ENCODE data around the gene AGPS.

Gene AGPS

DNA sequence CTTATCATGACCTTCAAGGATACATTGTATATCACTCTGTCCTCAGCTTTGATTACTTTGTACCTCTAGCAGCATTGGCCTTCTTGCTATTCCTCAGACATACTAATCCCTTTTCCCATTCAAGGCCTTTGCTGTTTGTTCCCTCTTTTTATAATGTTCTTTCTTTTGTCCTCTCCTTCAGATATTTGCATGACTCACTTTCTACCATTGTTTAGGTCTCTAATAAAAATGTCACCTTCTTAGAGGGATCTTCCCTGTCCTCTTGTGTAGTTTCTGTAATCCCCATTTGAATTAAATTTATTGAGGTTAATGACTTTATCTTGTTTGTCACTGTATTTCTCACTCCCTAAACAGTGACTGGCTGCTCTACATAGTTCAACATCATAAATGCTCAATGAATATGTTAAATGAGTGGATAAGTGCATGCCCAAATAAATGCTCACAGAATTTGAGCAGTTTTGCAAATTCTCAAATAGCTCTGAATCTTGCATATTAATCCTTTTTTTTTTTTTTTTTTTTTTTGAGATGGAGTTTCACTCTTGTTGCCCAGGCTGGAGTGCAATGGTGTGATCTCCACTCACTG, 135.9 kb downstream of the AGPS start:
- DNase-seq (ENCODE audit: low read depth in 2 of 2) = no peak

- no peak for DNase-seq (ENCODE audit: low read depth in 2 of 2)
Observed at GRCh38 chr2:177529166-177529565, 136.6 kb downstream of the AGPS start.

GRCh38 chr2:177530561-177530960, 138.0 kb downstream of the AGPS start:
- no peak for DNase-seq (ENCODE audit: low read depth in 2 of 2)

GRCh38 chr2:177531706-177532105, 139.1 kb downstream of the AGPS start:
- no peak for DNase-seq (ENCODE audit: low read depth in 2 of 2)

DNA sequence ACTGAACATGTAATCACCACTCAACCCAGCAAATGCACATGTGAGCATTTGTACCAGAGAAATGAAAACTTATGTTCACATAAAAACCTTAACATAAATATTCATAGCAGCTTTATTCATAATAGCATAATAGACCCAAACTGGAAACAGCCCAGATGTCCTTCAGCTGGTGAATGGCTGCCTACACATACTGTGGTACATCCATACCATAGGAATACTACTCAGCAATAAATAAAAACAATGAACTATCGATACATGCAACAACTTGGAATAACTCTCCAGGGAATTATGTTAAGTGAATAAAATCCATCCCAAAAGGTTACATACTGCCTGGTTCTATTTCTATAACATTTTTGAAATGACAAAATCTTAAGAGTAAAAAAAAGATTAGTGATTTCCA, 140.0 kb downstream of the AGPS start:
- no peak for DNase-seq (ENCODE audit: low read depth in 2 of 2)

GRCh38 chr2:177533253-177533652, 140.7 kb downstream of the AGPS start:
- no peak for DNase-seq (ENCODE audit: low read depth in 2 of 2)

- no peak for DNase-seq (ENCODE audit: low read depth in 2 of 2)
Observed at GRCh38 chr2:177535000-177535399, 142.4 kb downstream of the AGPS start.

GRCh38 chr2:177535958-177536504, 143.5 kb downstream of the AGPS start:
- no peak for DNase-seq (ENCODE audit: low read depth in 2 of 2)

DNA sequence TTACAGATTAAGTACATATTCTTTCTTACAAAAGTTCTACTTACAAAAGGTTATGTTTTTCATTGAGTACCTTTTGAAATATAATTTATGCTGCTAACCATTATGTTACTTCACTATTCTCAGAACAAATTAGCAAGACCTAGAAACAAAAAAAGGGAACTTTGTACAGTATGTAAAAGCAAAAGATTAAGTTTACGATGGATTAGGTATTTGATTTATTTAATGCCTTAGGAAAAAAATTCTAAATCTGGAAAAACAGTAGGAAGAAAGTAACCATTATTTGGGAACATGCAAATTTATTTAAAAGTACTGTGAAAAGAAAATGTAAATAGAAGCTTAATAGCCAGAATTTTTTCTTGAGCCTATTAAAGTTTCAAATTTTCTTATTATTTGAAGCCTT, 144.6 kb downstream of the AGPS start:
- no peak for DNase-seq (ENCODE audit: low read depth in 2 of 2)

DNA sequence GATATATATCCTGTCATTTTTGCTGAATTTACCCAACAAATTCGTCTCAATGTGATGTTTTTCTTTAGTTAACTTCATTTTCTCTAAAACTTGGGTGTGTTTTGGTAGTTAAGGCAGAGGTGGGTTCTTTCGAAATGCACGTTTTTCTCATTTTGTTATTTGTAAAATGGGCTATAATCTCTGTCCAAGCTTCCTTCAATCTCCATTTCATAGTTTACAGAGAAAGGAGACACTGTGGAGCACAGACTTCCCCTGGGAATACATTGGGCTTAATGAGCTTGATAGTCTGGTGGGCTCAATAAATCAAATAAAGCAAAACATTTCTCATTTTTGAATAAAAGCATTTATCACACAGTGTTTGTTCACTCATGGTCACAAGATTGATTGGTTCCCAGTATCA, 145.1 kb downstream of the AGPS start:
- DNase-seq (ENCODE audit: low read depth in 2 of 2) = no peak

GRCh38 chr2:177538323-177538722, 145.8 kb downstream of the AGPS start:
- no peak for DNase-seq (ENCODE audit: low read depth in 2 of 2)

DNA sequence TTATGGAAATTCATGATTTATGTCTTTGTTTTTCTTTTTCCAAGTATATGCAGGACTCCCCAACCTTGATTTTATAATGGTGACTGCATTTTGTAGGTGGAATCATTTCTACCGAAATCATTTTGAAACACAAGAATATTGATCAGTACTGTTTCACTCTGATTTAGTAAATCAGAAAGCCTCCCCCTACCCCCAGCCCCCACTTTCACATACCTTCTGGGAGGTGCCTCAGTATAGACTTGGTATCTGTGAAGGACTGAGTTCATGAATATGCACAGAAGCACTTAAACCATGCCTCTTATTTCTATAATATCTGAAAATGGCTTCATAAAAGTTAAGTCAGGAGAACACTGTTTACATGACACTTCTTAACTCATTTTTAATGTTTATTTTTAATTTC, 147.7 kb downstream of the AGPS start:
- DNase-seq (ENCODE audit: low read depth in 2 of 2) = no peak

GRCh38 chr2:177541258-177541991, 148.9 kb downstream of the AGPS start:
- no peak for DNase-seq (ENCODE audit: low read depth in 2 of 2)

- no peak for DNase-seq (ENCODE audit: low read depth in 2 of 2)
Observed at GRCh38 chr2:177542396-177542795, 149.8 kb downstream of the AGPS start.

DNA sequence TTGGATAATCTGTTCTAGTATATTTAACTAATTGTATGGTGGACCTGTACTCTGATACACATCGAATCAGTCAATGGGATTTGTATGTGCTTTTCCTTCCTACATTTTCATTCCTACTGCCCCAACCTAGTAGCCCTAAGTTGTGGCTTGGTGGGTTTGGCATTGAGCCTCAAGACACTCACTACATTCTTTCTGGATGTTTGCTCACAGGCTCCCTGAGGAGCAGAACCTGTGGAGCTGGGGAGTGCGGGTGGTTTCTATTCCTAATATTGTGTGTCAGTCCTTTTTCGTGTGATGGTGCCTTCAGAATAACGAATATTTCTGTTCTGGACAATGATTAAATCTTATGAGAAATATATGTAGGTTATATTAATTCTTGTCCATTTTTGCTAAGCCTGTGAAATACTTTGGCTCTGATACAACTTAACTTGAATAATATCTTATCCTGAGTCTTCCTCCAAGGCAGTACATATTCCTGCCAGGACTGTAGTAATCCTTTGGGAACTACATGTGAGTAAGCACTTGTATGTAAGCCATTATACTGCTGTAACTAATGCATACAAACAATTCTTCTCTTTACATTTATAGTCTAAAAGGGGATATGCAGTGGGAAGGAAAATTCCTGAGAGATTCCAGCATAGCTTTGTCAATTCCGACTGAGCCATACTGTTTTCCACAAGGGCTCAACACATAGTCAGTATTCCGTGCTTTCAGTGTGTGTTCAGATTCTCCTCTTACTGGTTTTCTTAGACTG, 150.6 kb downstream of the AGPS start:
- DNase-seq (ENCODE audit: low read depth in 2 of 2) = no peak

DNA sequence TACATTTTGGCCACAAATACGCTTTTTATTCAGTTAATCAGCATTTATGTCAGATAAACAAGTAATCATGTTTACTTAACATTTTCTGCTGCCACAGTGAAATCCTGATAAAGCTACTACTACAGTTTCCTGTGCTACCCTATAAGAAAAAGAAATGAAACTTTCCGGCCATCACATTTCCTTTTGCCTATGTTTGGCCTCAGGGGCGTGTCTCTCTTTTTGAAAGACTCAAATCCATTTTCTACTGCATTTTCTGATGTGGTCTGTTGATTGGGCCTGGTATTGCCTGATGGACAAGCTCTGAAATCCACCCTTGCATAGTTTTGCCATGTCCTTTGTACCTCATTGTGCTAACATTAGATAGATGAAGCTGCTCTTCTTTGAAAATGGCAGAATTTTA, 152.6 kb downstream of the AGPS start:
- no peak for DNase-seq (ENCODE audit: low read depth in 2 of 2)

- no peak for DNase-seq (ENCODE audit: low read depth in 2 of 2)
Observed at GRCh38 chr2:177545981-177546585, 153.5 kb downstream of the AGPS start.

- no peak for DNase-seq (ENCODE audit: low read depth in 2 of 2)
Observed at GRCh38 chr2:177547122-177547521, 154.5 kb downstream of the AGPS start.

DNA sequence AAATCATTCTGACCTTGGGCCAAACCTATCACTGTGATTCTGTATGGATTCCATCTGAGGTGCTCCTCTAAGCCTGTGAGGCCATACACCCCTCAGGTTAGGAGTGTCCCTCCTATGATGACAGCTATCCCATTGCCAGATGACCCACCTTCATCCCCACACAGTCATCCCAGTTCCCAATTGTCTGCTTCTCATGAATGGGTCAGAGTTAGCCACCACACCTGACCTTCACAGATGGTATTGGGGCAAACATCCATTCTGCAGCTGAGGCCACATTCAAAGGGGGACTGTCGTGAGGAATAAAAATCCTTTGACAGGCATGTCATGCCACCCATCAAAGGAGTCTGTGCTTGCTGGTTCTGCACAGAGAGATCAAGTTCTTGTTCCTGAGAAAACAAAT, 155.2 kb downstream of the AGPS start:
- no peak for DNase-seq (ENCODE audit: low read depth in 2 of 2)

DNA sequence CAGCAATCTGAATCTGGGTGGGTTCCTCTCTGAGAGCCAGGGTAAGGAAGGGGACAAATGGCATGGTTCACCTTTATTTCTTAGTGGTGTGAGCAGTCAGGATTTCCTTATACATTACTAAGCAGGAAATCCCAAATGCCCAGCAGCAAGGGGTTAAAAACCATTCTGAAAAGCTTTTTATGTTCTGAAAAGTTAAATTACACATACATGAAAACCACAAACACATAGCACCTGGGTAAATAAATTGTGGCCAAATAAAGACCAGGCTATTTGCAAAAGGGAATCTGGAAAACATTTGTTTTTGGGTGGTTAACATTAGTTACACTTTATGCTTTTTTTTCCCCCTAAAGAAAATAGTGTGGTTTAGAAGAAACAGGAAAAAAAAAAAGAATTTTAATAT, 156.1 kb downstream of the AGPS start:
- DNase-seq (ENCODE audit: low read depth in 2 of 2) = no peak

GRCh38 chr2:177549171-177549570, 156.6 kb downstream of the AGPS start:
- DNase-seq (ENCODE audit: low read depth in 2 of 2) = no peak
